ENCODE data around the gene SUPT7L. TPM values are rescaled to one million over a fixed set of nuclear protein-coding genes. Genes with fewer than 3 reads are reported as not detected.

SUPT7L gene
- total and polyA plus RNA-seq, 4 donors: 9.6 to 14.6 (median 11.5) TPM

DNA sequence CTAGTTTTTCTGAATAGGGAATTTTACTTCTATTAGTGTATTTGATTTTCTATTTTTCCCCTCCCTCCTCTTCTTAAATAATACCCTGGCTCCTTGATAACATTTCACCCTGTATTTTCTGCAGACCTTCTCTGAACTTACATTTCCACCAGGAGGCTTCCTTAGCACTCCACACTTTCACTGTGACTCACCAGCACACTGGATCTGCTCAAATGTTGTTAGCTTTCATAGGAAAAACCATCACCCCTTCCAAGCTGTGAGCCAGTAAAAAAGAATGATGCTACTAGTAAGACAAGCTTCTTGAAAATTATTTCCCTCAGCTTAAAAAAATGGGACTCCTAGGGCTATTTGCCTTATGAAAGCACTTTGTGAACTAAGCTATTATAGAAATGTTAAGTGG lies 16.1 kb downstream of the SUPT7L start:
- no peaks in the 10 kb centered on the region for H3K27me3 ChIP-seq (ENCODE audit: control insufficient read depth in 4 of 4, insufficient read depth in 4 of 4, low read length in 3 of 4)
- H3K4me3 ChIP-seq (ENCODE audit: low read depth in 1 of 3, low read length in 3 of 3): no peak overlapping the region
- peaks cover 9 to 53% (median 37%) of the 10 kb centered on the region in 4 donors for H3K36me3 ChIP-seq (ENCODE audit: control insufficient read depth in 4 of 4, insufficient read depth in 3 of 4, low read depth in 1 of 4, low read length in 3 of 4)
- no peaks in the 10 kb centered on the region for H3K4me1 ChIP-seq (ENCODE audit: control insufficient read depth in 4 of 4, insufficient read depth in 4 of 4, low read length in 3 of 4)
- H3K9me3 ChIP-seq (ENCODE audit: control insufficient read depth in 4 of 4, low read length in 3 of 4): no peaks in the 10 kb centered on the region
- TF ChIP-seq ATF3 (IDR thresholded peaks at IDR 0.05) (no peak), HNF4G (IDR thresholded peaks at IDR 0.05) (no peak), CTCF (IDR thresholded peaks at IDR 0.05; ENCODE audit: low read depth, low read length, missing input control) (no peak), TAF1 (conservative IDR thresholded peaks at IDR 0.05) (no peak), REST (IDR thresholded peaks at IDR 0.05) (no peak)
- no peak for DNase-seq (ENCODE audit: low spot score)
- H3K27ac ChIP-seq (ENCODE audit: low read depth in 1 of 2, low read length in 2 of 2): no peak overlapping the region
- H3K9ac ChIP-seq (ENCODE audit: low read depth in 1 of 2, low read length in 2 of 2): no peak overlapping the region

DNA sequence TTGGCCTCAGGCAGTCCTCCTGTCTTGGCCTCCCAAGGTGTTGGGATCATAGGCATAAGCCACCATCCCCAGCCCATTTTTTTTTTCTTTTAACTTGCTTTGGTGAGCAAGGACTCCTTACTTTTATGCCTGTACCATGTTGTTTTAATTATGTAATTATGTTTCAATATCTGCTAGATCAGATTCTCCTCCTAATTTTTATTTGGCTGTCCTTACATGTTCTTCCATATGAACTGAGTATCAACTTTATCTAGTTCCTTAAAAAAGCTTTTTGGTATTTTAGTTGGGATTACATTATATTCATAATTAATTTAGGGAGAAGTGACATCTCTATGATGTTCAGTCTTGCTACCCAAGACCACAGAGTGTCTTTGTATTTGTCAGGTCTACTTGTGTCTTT lies 18.2 kb downstream of the SUPT7L start:
- Histone ChIP-seq H3K9me3 (ENCODE audit: control insufficient read depth in 4 of 4, low read length in 3 of 4) (no peaks in the 10 kb centered on the region), H3K27me3 (ENCODE audit: control insufficient read depth in 4 of 4, insufficient read depth in 4 of 4, low read length in 3 of 4) (no peaks in the 10 kb centered on the region)
- DNase-seq (ENCODE audit: low spot score): no peak

More for the DNA sequence above, 18.2 kb downstream of the SUPT7L start:
- Histone ChIP-seq H3K4me1 (ENCODE audit: control insufficient read depth in 4 of 4, insufficient read depth in 4 of 4, low read length in 3 of 4) (no peaks in the 10 kb centered on the region), H3K4me3 (ENCODE audit: low read depth in 1 of 3, low read length in 3 of 3) (no peak overlapping the region), H3K36me3 (ENCODE audit: control insufficient read depth in 4 of 4, insufficient read depth in 3 of 4, low read depth in 1 of 4, low read length in 3 of 4) (peaks cover 5 to 49% (median 44%) of the 10 kb centered on the region in 4 donors), H3K9ac (ENCODE audit: low read depth in 1 of 2, low read length in 2 of 2) (no peak overlapping the region), H3K27ac (ENCODE audit: low read depth in 1 of 2, low read length in 2 of 2) (no peak overlapping the region)
- TF ChIP-seq TAF1 (conservative IDR thresholded peaks at IDR 0.05) (no peak), EGR1 (IDR thresholded peaks at IDR 0.05; ENCODE audit: low read depth in 2 of 2) (no peak), FOXA2 (IDR thresholded peaks at IDR 0.05) (no peak), ZBTB33 (IDR thresholded peaks at IDR 0.05) (no peak), NR2F2 (IDR thresholded peaks at IDR 0.05) (no peak), RAD21 (IDR thresholded peaks at IDR 0.05) (no peak), YY1 (IDR thresholded peaks at IDR 0.05) (no peak), REST (IDR thresholded peaks at IDR 0.05) (no peak), JUND (IDR thresholded peaks at IDR 0.05) (no peak)
